IgD-negative memory B cell (primary cell): ENCODE data around the gene EEFSEC. TPM values are rescaled to one million over a fixed set of nuclear protein-coding genes. Genes with fewer than 3 reads are reported as not detected.

Experiments
- H3K27ac Mint-ChIP-seq, 3 donors: one replicate each; pipeline ENCODE4 v1.8.0; 2020 to 2022; ENCODE audit warnings: mild to moderate bottlenecking in 3 of 3, mixed read lengths in 3 of 3, moderate library complexity in 1 of 3
- H3K27me3 Mint-ChIP-seq: one replicate; pipeline ENCODE4 v1.8.0; 2021; ENCODE audit warnings: mixed read lengths
- H3K36me3 Mint-ChIP-seq: one replicate; pipeline ENCODE4 v1.8.0; 2020; ENCODE audit warnings: mild to moderate bottlenecking, mixed read lengths
- H3K4me1 Mint-ChIP-seq, 3 donors: one replicate each; pipeline ENCODE4 v1.8.0; 2020 to 2022; ENCODE audit warnings: mixed read lengths in 3 of 3, mild to moderate bottlenecking in 1 of 3
- H3K4me3 Mint-ChIP-seq, 4 donors: one replicate each; pipeline ENCODE4 v1.8.0; 2020 to 2022; ENCODE audit warnings: mild to moderate bottlenecking in 4 of 4, mixed read lengths in 4 of 4, moderate library complexity in 3 of 4
- H3K9me3 Mint-ChIP-seq, 3 donors: one replicate each; pipeline ENCODE4 v1.8.0; 2020 to 2021; ENCODE audit warnings: mixed read lengths in 3 of 3, mild to moderate bottlenecking in 1 of 3
- polyA plus RNA-seq: library from polyadenylated mRNA; unstranded; fragments of 300-500 nt; fragmentation: Illumina TruSeq; gene quantifications from one replicate; pipeline ENCODE4 v1.2.3, GENCODE V29; 2021

EEFSEC gene
- polyA plus RNA-seq, 1 donor from 2014 or later, result 23.1 TPM

GRCh38 chr3:128278761-128279600, 125.7 kb downstream of the EEFSEC start:
- no peaks in the 10 kb centered on the region for H3K4me1 Mint-ChIP-seq
- H3K4me3 Mint-ChIP-seq, result no peak overlapping the region
- no peak overlapping the region for H3K27ac Mint-ChIP-seq
- peaks cover 4% of the 10 kb centered on the region for H3K36me3 Mint-ChIP-seq
- no peaks in the 10 kb centered on the region for H3K27me3 Mint-ChIP-seq
- H3K9me3 Mint-ChIP-seq, result no peaks in the 10 kb centered on the region

- Mint-ChIP-seq H3K27ac (no peak overlapping the region), H3K4me3 (no peak overlapping the region), H3K4me1 (no peaks in the 10 kb centered on the region), H3K36me3 (peaks cover 4% of the 10 kb centered on the region), H3K9me3 (no peaks in the 10 kb centered on the region), H3K27me3 (no peaks in the 10 kb centered on the region)
Measured at GRCh38 chr3:128279601-128279880, 126.3 kb downstream of the EEFSEC start.

DNA sequence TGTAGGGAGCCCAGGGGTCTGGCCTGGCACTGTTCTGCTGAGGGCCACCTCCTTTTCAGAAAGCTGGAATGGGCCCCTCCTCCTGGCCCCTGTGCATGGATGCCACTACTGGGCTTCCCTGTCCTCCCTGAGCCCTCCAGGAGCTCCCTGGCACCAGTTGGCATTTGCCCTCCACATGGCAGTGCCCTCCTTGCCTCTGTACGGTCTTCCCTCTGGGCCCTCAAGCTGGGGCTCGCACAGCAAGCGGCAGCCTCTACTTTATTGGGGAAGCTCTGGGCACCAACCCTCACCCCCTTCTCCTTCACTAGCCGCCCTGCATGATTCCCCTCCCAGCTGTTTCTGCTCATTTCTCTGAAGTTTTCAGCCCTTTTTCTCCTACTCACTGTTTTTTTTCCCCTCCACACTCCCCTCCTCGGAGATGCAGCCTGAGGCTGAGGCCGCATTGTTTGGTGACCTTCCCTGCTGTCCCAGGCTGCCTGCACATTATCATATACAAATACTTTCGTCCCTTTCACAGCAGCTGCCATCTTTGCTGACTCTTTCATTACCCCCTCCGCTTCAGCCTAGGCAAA, 127.3 kb downstream of the EEFSEC start:
- H3K36me3 Mint-ChIP-seq, result peaks cover 8% of the 10 kb centered on the region
- no peaks in the 10 kb centered on the region for H3K9me3 Mint-ChIP-seq
- H3K4me1 Mint-ChIP-seq, result no peaks in the 10 kb centered on the region
- no peak overlapping the region for H3K4me3 Mint-ChIP-seq
- H3K27ac Mint-ChIP-seq, result peak overlapping the region in 1 of 3 donors; percentile 79
- H3K27me3 Mint-ChIP-seq, result no peaks in the 10 kb centered on the region

GRCh38 chr3:128281056-128281455, 127.8 kb downstream of the EEFSEC start:
- Mint-ChIP-seq H3K4me3 (no peak overlapping the region), H3K9me3 (no peaks in the 10 kb centered on the region), H3K4me1 (no peaks in the 10 kb centered on the region), H3K36me3 (peaks cover 8% of the 10 kb centered on the region), H3K27ac (no peak overlapping the region), H3K27me3 (no peaks in the 10 kb centered on the region)

GRCh38 chr3:128281461-128282367, 128.4 kb downstream of the EEFSEC start:
- Mint-ChIP-seq H3K27me3 (no peaks in the 10 kb centered on the region), H3K9me3 (no peaks in the 10 kb centered on the region), H3K36me3 (peaks cover 8% of the 10 kb centered on the region), H3K4me3 (no peak overlapping the region), H3K4me1 (no peaks in the 10 kb centered on the region), H3K27ac (no peak overlapping the region)

DNA sequence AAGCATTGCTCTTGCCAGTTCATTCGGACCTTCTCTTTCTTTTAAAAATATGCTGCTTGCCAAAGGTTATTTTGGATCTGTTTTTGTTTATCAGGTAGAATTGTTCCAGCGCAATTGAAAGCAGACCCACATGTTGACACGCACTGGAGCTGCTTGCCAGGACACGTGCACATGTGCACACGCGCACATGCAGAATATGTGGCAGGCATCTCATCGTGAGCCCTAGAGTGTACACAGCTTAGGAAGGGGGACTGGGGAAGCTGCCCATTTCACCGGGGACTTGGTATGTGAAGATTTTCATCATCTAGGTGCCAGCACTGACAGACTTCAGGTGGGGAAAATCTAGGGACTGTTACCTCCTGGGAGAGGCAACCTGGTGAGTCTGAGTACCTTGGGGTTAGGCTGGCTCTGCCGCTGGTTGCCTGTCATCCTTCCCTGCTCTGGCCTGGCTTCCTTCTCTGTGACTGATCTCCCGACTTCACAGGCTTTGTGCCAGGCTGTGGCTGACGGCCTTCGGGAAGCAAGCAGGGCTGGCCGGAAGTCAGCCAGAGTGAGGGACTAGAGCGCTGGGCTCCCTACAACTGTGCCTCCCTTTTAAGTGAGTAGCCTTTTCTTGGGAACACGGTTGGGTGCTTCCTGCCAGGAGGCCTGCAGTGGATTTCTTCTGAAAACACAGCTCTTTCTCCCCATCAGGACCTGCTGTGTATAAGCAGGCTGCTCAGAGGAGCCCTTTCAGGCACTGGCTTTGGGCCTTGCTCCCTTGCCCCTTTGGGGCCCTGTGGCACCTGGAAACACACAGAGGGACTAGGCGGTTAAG, 129.3 kb downstream of the EEFSEC start:
- Mint-ChIP-seq H3K4me3 (no peak overlapping the region), H3K27ac (no peak overlapping the region), H3K27me3 (no peaks in the 10 kb centered on the region), H3K4me1 (no peaks in the 10 kb centered on the region), H3K9me3 (no peaks in the 10 kb centered on the region), H3K36me3 (peaks cover 8% of the 10 kb centered on the region)

GRCh38 chr3:128283421-128283820, 130.1 kb downstream of the EEFSEC start:
- Mint-ChIP-seq H3K9me3 (no peaks in the 10 kb centered on the region), H3K27ac (no peak overlapping the region), H3K27me3 (no peaks in the 10 kb centered on the region), H3K4me1 (no peaks in the 10 kb centered on the region), H3K4me3 (no peak overlapping the region), H3K36me3 (peaks cover 12% of the 10 kb centered on the region)

DNA sequence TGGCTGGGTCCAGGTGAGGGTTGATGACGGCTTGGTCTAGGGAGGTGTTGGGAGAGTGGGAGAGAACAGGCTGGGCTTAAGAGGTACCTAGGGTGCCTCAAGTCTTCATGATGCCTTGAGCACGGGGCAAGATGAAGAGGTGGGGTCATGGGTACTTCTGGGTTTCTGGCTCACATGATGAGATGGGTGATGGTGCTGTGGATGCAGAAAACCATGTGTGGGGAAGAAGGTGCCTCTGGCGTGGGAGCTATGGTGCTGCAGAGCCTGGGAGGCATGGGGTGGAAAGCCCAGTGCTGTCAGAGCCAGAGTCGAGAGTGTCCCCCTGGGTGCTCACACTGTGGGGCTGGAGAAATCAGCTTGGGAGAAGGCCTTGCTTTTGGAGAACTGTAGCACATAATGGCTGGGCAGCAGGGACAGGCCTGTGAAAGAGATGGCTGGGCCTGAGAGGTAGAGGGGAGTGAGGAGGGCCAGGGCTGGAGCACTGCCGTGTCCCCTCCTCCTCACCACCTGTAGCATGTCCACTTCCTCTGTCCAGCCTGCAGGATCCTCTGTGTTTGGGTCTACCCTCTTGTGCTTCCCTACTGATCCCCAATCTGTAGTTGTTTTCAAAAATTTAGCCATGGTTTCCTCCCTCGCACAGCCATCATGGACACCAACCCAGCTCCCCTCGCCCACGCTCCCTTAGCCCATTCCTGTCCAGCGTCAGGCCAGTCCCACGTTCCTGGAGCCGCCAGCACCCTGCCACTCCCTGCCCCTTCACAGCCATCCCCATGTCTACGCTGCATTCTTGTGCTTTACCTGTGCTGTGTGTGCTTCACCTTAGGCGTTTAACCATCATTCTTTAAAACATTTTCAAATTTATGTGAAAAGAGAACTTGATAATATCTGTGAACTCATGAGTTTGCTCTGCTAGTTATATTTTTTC, 132.0 kb downstream of the EEFSEC start:
- peaks cover 0 to 2% (median 2%) of the 10 kb centered on the region in 3 donors for H3K9me3 Mint-ChIP-seq
- no peak overlapping the region for H3K4me3 Mint-ChIP-seq
- H3K27ac Mint-ChIP-seq, result no peak overlapping the region
- H3K4me1 Mint-ChIP-seq, result peaks cover 0 to 2% (median 0%) of the 10 kb centered on the region in 3 donors
- H3K27me3 Mint-ChIP-seq, result no peaks in the 10 kb centered on the region
- peaks cover 17% of the 10 kb centered on the region for H3K36me3 Mint-ChIP-seq

DNA sequence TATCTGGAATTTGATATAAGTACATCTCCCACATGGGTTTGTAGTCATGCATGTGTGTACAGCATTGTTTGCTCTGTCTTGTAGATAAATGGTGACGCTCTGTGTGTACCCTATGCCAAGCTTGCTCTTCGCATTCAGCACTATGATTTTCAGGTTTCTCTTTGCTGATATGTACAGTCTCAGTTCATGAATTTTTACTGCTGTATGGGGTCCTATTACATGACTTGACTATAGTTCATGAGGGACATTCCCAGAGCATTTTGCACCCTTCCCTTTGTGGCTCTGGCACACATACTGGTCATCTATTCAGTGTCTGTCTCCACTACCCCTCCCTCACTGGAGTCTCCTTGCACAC, 132.7 kb downstream of the EEFSEC start:
- Mint-ChIP-seq H3K4me1 (peaks cover 0 to 2% (median 0%) of the 10 kb centered on the region in 3 donors), H3K4me3 (no peak overlapping the region), H3K36me3 (peaks cover 17% of the 10 kb centered on the region), H3K27ac (no peak overlapping the region), H3K9me3 (peaks cover 0 to 2% (median 2%) of the 10 kb centered on the region in 3 donors), H3K27me3 (no peaks in the 10 kb centered on the region)

DNA sequence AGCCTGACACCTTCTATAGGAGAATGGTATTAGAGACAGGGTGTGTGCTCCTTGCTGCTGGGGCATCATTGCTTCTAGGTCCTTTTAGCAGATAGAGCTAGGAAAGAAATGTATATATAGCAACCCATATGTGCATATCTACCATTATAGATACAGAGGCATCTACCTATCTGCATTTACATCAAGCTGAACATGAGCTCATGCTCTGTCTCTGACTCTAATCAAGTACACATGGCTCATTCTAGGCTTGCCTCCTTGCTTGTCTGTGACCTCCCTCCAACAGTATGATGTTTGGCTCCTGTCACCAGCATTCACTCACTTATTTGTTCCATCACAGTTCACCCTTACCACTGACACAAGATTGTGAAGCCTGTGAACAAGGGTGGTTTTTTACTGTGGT, 133.4 kb downstream of the EEFSEC start:
- H3K9me3 Mint-ChIP-seq, result peaks cover 0 to 2% (median 2%) of the 10 kb centered on the region in 3 donors
- no peak overlapping the region for H3K4me3 Mint-ChIP-seq
- no peaks in the 10 kb centered on the region for H3K27me3 Mint-ChIP-seq
- peaks cover 22% of the 10 kb centered on the region for H3K36me3 Mint-ChIP-seq
- peaks cover 0 to 3% (median 0%) of the 10 kb centered on the region in 3 donors for H3K4me1 Mint-ChIP-seq
- no peak overlapping the region for H3K27ac Mint-ChIP-seq

GRCh38 chr3:128287216-128287615, 133.9 kb downstream of the EEFSEC start:
- Mint-ChIP-seq H3K9me3 (peaks cover 0 to 2% (median 2%) of the 10 kb centered on the region in 3 donors), H3K27ac (no peak overlapping the region), H3K4me1 (peaks cover 0 to 3% (median 0%) of the 10 kb centered on the region in 3 donors), H3K4me3 (no peak overlapping the region), H3K36me3 (peaks cover 22% of the 10 kb centered on the region), H3K27me3 (no peaks in the 10 kb centered on the region)

- Mint-ChIP-seq H3K9me3 (peaks cover 0 to 2% (median 2%) of the 10 kb centered on the region in 3 donors), H3K36me3 (peaks cover 24% of the 10 kb centered on the region), H3K4me1 (peaks cover 0 to 3% (median 2%) of the 10 kb centered on the region in 3 donors), H3K27me3 (no peaks in the 10 kb centered on the region), H3K27ac (no peak overlapping the region), H3K4me3 (no peak overlapping the region)
Measured at GRCh38 chr3:128289534-128289933, 136.3 kb downstream of the EEFSEC start.

DNA sequence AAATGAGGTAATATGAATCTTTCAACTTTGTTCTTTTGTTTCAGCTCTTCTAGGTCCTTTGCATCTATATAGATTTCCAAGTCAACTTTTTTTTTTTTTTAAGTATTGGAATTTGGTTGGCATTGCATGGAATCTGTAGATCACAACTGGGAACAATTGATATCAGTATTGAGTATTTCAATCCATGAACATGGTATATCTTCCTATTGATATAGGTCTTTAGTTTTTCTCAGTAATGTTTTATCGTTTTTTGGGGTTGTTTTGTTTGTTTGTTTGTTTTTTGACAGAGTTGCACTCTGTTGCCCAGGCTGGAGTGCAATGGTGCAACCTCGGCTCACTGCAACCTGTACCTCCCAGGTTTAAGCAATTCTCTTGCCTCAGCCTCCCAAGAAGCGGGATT, 137.2 kb downstream of the EEFSEC start:
- Mint-ChIP-seq H3K27me3 (no peaks in the 10 kb centered on the region), H3K27ac (no peak overlapping the region), H3K4me1 (peaks cover 0 to 3% (median 2%) of the 10 kb centered on the region in 3 donors), H3K9me3 (peaks cover 0 to 2% (median 2%) of the 10 kb centered on the region in 3 donors), H3K36me3 (peaks cover 22% of the 10 kb centered on the region), H3K4me3 (no peak overlapping the region)

GRCh38 chr3:128293930-128294329, 140.6 kb downstream of the EEFSEC start:
- H3K4me1 Mint-ChIP-seq, result peaks cover 0 to 3% (median 2%) of the 10 kb centered on the region in 3 donors
- H3K4me3 Mint-ChIP-seq, result no peak overlapping the region
- no peaks in the 10 kb centered on the region for H3K27me3 Mint-ChIP-seq
- H3K36me3 Mint-ChIP-seq, result peaks cover 17% of the 10 kb centered on the region
- peaks cover 0 to 2% (median 2%) of the 10 kb centered on the region in 3 donors for H3K9me3 Mint-ChIP-seq
- no peak overlapping the region for H3K27ac Mint-ChIP-seq
